Effector memory CD4-positive, alpha-beta T cell (primary cell): Measurements from ENCODE around the gene RAB11B.
"Not testable (repeated sequence)": the region's sequence is repeated elsewhere in the genome, so short reads cannot be mapped to it uniquely, and the experiment has no call there.

Source experiments
- DNase-seq, 3 donors: peaks; one replicate each; pipeline ENCODE4 v3.0.0-alpha.2; 2020
- H3K27ac ChIP-seq: 2 replicates; pipeline ENCODE4 v1.7.0; 2013; ENCODE audit warnings: mild to moderate bottlenecking, low read length, moderate library complexity; ENCODE audit not compliant: insufficient read depth, poor library complexity, severe bottlenecking
- H3K27me3 ChIP-seq: replicated peaks from 2 replicates; pipeline ENCODE4 v1.7.0; 2013; ENCODE audit warnings: mild to moderate bottlenecking, low read length; ENCODE audit not compliant: insufficient read depth, control insufficient read depth, poor library complexity, severe bottlenecking
- H3K36me3 ChIP-seq: 2 replicates; pipeline ENCODE4 v1.7.0; 2013; ENCODE audit warnings: mild to moderate bottlenecking, low read length, moderate library complexity; ENCODE audit not compliant: control insufficient read depth, insufficient read depth
- H3K4me1 ChIP-seq: 2 replicates; pipeline ENCODE4 v1.7.0; 2013; ENCODE audit warnings: low read length, mild to moderate bottlenecking; ENCODE audit not compliant: control insufficient read depth, insufficient read depth, poor library complexity, severe bottlenecking
- H3K4me3 ChIP-seq: 2 replicates; pipeline ENCODE4 v1.7.0; 2013; ENCODE audit warnings: low read length, low read depth, mild to moderate bottlenecking; ENCODE audit not compliant: insufficient read depth, poor library complexity, severe bottlenecking
- H3K9me3 ChIP-seq: 2 replicates; pipeline ENCODE4 v1.7.0; 2013; ENCODE audit warnings: mild to moderate bottlenecking, low read length, moderate library complexity; ENCODE audit not compliant: control insufficient read depth

Gene RAB11B

DNA sequence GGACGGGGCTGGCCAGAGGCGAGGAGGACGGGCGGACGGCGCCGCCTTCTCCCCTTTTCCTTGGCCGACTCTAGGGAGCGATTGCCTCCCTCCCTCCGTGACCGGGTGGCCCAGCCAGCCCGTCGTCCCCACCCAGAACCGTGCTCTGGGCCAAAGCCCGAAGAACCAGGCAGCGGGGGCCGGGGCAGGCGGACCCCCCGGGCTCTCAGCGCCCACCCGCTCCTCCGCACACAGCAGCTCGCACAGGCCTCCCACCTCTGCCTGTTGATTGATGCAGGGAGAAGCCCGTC, 13.6 kb downstream of the RAB11B start:
- no peak overlapping the region for H3K27ac ChIP-seq
- H3K36me3 ChIP-seq = peaks cover 46% of the 10 kb centered on the region
- DNase-seq = no peak
- no peaks in the 10 kb centered on the region for H3K4me1 ChIP-seq
- H3K27me3 ChIP-seq = no peaks in the 10 kb centered on the region
- no peak overlapping the region for H3K4me3 ChIP-seq
- H3K9me3 ChIP-seq = no peaks in the 10 kb centered on the region

GRCh38 chr19:8404391-8405151, 14.4 kb downstream of the RAB11B start:
- Histone ChIP-seq H3K4me3 (no peak overlapping the region), H3K36me3 (peaks cover 43% of the 10 kb centered on the region), H3K27me3 (no peaks in the 10 kb centered on the region), H3K27ac (no peak overlapping the region), H3K9me3 (no peaks in the 10 kb centered on the region), H3K4me1 (no peaks in the 10 kb centered on the region)
- no peak for DNase-seq

DNA sequence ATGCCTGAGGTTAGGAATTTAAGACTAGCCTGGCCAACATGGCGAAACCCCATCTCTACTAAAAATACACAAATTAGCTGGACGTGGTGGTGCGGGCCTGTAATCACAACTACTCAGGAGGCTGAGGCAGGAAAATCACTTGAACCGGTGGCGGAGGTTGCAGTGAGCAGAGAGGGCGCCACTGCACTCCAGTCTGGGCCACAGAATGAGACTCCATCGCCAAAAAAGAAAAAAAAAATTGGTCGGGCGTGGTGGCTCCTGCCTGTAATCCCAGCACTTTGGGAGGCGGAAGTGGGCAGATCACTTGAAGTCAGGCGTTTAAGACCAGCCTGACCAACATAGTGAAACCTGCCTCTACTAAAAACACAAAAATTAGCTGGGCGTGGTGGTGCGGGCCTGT, 20.6 kb downstream of the RAB11B start:
- not testable (repeated sequence) for H3K27me3 ChIP-seq, H3K27ac ChIP-seq, DNase-seq, H3K9me3 ChIP-seq, H3K4me1 ChIP-seq, H3K4me3 ChIP-seq, H3K36me3 ChIP-seq

- Histone ChIP-seq H3K27ac (peak within 1 kb of the TSS; percentile 35), H3K36me3 (no peaks in the 10 kb centered on the region), H3K9me3 (no peaks in the 10 kb centered on the region), H3K4me1 (peaks cover 7% of the 10 kb centered on the region), H3K4me3 (peak within 1 kb of the TSS; percentile 67), H3K27me3 (no peaks in the 10 kb centered on the region)
- DNase-seq = peak; percentile 93 to 97 (median 94)
Measured at GRCh38 chr19:8412783-8413628, 22.8 kb downstream of the RAB11B start, which contains the start of gene MARCHF2. Gene MARCHF2, plus strand, starts transcription at chr19:8413305. Its CDS starts 8,536 bp downstream, at chr19:8421841.

- no peak for DNase-seq
- H3K4me3 ChIP-seq = peak overlapping the region; percentile 67
- H3K36me3 ChIP-seq = no peaks in the 10 kb centered on the region
- H3K27me3 ChIP-seq = no peaks in the 10 kb centered on the region
- H3K27ac ChIP-seq = peak overlapping the region; percentile 35
- H3K4me1 ChIP-seq = peaks cover 7% of the 10 kb centered on the region
- no peaks in the 10 kb centered on the region for H3K9me3 ChIP-seq
Measured at GRCh38 chr19:8413629-8413995, 23.5 kb downstream of the RAB11B start.

DNA sequence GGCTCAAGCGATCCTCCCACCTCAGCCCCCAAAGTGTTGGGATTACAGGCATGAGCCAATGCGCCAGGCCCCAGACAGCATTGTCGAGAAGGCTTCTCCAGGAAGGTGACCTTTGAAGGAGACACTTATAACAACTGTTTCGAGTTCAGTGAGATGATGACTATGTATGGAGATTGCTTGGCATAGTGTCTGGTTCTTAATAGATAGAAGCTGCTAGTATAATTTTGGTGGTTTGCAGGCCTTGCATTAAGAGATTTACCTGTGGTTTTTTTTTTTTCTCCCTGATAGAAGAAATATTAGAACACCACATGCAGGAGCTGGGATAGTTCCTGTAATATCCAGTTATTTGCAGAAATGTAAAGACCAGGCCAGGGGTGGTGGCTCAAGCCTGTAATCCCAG, 26.6 kb downstream of the RAB11B start:
- DNase-seq = no peak
- Histone ChIP-seq H3K4me1 (peaks cover 7% of the 10 kb centered on the region), H3K4me3 (no peak overlapping the region), H3K27me3 (no peaks in the 10 kb centered on the region), H3K36me3 (no peaks in the 10 kb centered on the region), H3K9me3 (no peaks in the 10 kb centered on the region), H3K27ac (no peak overlapping the region)

DNA sequence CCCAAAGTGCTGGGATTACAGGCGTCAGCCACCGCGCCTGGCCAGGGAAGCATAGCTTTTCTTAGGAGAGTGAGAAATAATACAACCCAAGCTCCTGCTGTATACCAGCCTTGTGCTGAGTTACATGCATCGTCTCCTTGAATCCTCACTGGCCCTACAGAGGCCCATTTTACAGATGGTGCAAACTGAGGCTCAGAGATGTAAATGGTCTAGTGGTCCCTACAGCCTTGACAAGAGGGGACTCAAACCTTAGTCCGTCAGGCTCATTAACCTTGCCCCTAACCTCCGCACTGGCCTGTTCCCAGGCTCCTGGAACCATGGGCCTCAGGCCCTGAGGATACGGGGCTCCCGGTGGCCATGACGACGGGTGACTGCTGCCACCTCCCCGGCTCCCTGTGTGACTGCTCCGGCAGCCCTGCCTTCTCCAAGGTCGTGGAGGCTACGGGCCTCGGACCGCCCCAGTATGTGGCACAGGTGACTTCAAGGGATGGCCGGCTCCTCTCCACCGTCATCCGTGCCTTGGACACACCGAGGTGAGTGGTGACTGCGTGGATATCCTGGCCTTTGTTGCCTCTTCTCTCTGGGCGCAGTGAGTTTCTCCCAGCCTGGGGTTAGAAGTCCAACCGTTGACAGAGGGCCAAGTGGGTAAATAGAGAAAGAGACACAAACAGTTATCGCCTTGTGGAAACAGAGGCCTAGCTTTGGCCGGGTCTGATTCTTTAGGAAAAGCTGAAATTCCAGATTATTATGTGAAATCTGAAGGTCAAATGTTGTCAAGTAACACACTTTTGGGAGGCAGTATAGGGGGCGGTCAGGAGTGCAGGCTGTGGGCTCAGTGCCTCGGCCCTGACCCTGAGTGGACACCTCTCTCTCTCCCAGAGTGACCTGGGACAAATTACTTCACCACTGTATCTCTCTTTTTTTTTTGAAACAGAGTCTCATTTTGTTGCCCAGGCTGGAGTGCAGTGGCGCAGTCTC, 31.6 kb downstream of the RAB11B start:
- no peaks in the 10 kb centered on the region for H3K27me3 ChIP-seq
- DNase-seq = no peak

GRCh38 chr19:8423817-8424223, 33.7 kb downstream of the RAB11B start:
- Histone ChIP-seq H3K4me3 (no peak overlapping the region), H3K4me1 (no peaks in the 10 kb centered on the region), H3K27ac (no peak overlapping the region), H3K27me3 (no peaks in the 10 kb centered on the region), H3K9me3 (no peaks in the 10 kb centered on the region), H3K36me3 (peaks cover 9% of the 10 kb centered on the region)
- no peak for DNase-seq

More for the DNA sequence above, 31.6 kb downstream of the RAB11B start:
- no peaks in the 10 kb centered on the region for H3K9me3 ChIP-seq
- H3K4me3 ChIP-seq = no peak overlapping the region
- no peak overlapping the region for H3K27ac ChIP-seq
- H3K36me3 ChIP-seq = peaks cover 9% of the 10 kb centered on the region
- H3K4me1 ChIP-seq = no peaks in the 10 kb centered on the region

- not testable (repeated sequence) for DNase-seq, H3K36me3 ChIP-seq, H3K9me3 ChIP-seq, H3K4me3 ChIP-seq, H3K27me3 ChIP-seq, H3K27ac ChIP-seq, H3K4me1 ChIP-seq
Measured at GRCh38 chr19:8425331-8425730, 35.2 kb downstream of the RAB11B start.
